ENCODE data around the gene MEG3.

MEG3 gene

GRCh38 chr14:100862793-100863192 lies 36.9 kb downstream of the MEG3 start:
- no peaks in the 10 kb centered on the region for H4K20me1 ChIP-seq
- no peaks in the 10 kb centered on the region for H3K27me3 ChIP-seq
- no peaks in the 10 kb centered on the region for H3K36me3 ChIP-seq
- H3K9me3 ChIP-seq (replicated peaks in 1 of 11): peaks cover 0 to 13% (median 8%) of the 10 kb centered on the region in 11 experiments; a peak in 8 of 22 replicates
- H3K9ac ChIP-seq: no peak overlapping the region
- no peak overlapping the region for H3K4me2 ChIP-seq
- peaks cover 0 to 17% (median 4%) of the 10 kb centered on the region in 10 experiments; a peak in 12 of 20 replicates for H3K4me1 ChIP-seq
- TF ChIP-seq Cebpa-rat (IDR thresholded peaks at IDR 0.05): no peak
- H3K4me3 ChIP-seq: no peak overlapping the region
- H3K27ac ChIP-seq: no peak overlapping the region

DNA sequence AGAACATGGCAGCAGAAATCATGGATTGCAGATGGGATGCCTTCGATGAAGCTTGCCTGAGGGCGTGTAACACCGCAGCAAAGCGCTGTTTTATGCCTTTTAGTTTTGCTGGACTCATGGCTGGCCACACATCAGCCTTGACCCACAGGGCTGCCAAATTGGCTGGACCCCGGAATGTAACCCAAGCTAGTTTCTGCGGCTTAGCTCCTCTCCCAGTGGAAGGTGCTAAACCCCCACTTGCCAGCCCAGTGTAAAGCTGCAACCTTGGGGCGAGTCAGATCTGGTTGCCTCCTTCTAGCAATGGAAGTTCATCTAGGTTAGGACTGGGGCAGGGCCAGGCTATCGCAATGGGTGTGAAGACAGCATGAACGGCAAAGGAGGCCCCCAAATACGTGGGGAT lies 38.3 kb downstream of the MEG3 start:
- no peaks in the 10 kb centered on the region for H3K36me3 ChIP-seq
- peaks cover 0 to 8% (median 0%) of the 10 kb centered on the region in 10 experiments; a peak in 1 of 20 replicates for H3K4me1 ChIP-seq
- H3K4me2 ChIP-seq: no peak overlapping the region
- H3K9ac ChIP-seq: no peak overlapping the region
- H3K27ac ChIP-seq: no peak overlapping the region
- H3K9me3 ChIP-seq (replicated peaks in 1 of 11): peaks cover 0 to 13% (median 8%) of the 10 kb centered on the region in 11 experiments; a peak in 8 of 22 replicates
- H3K4me3 ChIP-seq: no peak overlapping the region
- no peaks in the 10 kb centered on the region for H4K20me1 ChIP-seq
- H3K27me3 ChIP-seq: no peaks in the 10 kb centered on the region
- no peak for TF ChIP-seq Cebpa-rat (IDR thresholded peaks at IDR 0.05)

DNA sequence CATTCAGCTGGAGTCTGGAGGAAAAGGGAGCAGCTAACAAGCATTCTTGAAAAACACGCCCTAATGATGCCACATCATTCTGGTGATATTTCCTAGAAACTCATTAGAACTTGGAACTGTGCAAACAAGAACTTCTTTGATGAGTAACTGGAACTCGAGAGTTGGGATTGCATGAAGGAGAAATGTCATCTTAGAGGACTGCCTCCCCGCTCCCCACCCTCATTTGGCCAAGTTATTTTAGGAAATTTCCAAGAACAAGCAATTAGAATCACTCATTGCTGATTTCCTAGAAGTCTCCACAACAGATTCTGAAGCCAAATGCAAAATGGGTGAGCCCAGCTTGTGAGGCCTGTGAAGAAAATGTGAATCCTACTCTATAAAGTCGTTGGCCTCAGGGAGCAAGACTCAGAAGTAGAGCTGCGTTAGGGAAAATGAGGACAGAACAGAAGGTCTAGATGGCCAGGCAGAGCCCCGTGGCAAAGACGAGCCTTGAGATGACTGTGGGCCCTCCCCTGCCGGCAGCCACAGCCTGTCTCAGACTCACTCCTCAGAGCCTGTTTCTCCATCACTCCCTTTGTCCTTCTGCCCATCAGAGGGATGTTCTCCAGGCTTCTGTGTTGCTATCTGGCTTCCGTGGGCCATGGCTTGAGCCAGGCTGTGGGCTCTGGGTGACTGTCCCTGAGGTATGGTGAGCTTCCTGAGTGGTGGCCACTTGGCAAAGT lies 39.2 kb downstream of the MEG3 start:
- H3K4me2 ChIP-seq: no peak overlapping the region
- peaks cover 0 to 13% (median 8%) of the 10 kb centered on the region in 11 experiments; a peak in 8 of 22 replicates for H3K9me3 ChIP-seq (replicated peaks in 1 of 11)
- H4K20me1 ChIP-seq: no peaks in the 10 kb centered on the region
- no peak overlapping the region for H3K4me3 ChIP-seq
- H3K4me1 ChIP-seq: peaks cover 0 to 8% (median 0%) of the 10 kb centered on the region in 10 experiments; a peak in 1 of 20 replicates
- H3K27me3 ChIP-seq: no peaks in the 10 kb centered on the region
- no peak for TF ChIP-seq Cebpa-rat (IDR thresholded peaks at IDR 0.05)
- no peaks in the 10 kb centered on the region for H3K36me3 ChIP-seq
- no peak overlapping the region for H3K27ac ChIP-seq
- H3K9ac ChIP-seq: no peak overlapping the region

DNA sequence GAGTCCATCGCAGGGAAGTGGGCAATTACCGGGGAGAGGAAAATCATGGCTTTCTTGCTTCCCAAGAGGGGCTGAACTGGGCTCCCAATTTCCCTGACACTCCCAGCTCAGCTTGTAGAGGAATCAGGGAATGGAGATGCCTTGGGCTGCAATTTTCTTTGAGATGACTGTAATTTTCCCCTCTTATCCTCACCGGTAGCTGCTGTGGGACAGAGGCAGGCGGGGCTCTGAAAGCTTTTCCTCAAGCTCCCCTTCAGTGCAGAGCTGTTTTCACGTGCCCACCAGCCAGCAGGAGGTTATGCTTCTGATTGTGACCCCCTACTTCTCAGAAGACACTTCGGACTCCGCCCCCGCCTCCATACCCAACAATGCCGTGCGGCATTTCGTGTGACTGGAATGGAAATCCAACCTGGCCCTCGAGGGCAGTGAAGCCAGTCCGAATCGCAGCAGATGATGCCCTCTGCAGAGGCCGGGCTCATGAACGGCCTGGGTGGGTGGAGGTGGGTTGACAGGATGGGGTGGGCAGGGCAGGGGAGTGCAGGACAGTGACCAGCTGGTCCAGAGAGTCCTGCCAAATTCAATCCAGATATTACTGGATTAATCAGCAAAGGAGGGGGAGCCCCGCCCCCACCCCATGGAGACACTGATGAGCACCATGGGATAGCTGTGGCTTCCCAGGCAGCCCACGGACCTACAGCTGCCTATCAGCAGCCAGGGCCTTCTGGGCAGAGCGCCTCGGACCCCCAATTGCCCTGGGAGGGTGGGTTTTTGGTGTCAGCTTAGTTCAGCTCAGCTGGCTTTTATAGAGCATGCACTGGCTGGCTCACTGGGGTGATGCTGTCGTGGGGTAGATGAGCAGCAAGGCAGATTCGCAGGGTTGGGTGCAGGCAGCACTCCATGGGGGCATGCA lies 40.0 kb downstream of the MEG3 start:
- H3K9me3 ChIP-seq (replicated peaks in 1 of 11): peaks cover 0 to 13% (median 8%) of the 10 kb centered on the region in 11 experiments; a peak in 8 of 22 replicates
- H3K36me3 ChIP-seq: no peaks in the 10 kb centered on the region
- H3K9ac ChIP-seq: no peak overlapping the region
- TF ChIP-seq Cebpa-rat (IDR thresholded peaks at IDR 0.05): no peak
- no peaks in the 10 kb centered on the region for H3K27me3 ChIP-seq
- H3K27ac ChIP-seq: no peak overlapping the region
- H3K4me3 ChIP-seq: no peak overlapping the region
- H4K20me1 ChIP-seq: no peaks in the 10 kb centered on the region
- no peak overlapping the region for H3K4me2 ChIP-seq
- H3K4me1 ChIP-seq: 0 out of 20 replicates have a peak, but pooled peaks cover 0 to 5% (median 0%) of the 10 kb centered on the region in 10 experiments

DNA sequence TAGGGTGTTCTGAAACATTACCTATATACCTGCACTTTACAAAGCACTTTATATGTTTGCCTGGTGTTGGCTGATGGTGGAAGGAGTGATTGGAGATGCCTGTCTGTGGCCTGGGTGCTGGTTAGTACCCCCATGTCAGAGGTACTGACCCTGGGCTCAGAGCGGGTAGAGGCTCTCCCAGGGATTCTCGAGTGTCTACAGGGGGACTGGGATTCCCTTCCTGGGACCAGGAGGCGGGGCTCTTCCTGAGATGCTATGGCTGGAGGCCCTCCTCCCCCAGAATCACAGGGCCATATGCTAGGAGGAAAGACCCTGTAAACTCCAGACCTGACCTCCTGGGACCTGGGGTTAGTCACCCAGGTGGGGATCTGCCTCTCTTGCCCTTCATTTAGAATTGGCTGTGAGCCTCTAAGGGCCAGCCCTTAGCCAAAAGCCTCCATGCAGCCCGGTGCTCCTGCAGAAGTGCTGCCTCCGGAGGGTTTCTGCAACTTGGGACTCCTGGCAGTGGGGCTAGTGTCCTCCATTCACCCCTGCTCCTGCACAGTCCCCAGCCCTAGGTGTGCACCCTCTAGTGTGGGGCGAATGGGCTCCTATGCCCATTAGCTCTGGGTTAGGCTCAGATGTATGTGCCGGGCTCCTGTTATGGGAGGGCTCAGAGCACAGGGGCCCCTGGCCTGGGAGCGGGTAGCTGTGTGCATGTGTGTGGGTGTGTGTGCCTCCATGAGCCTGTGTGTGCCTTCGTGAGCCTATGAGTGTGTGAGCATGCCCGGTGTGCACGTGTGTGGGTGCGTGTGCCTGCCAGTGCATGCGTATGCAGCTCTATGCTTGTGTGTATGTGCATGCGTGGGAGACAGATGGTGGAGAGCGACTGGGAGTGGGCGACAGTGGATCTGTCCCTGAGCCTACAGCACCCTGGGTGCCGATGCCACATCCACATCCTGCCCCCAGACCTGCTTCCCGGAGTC lies 41.0 kb downstream of the MEG3 start:
- Histone ChIP-seq H3K4me1 (no peaks in the 10 kb centered on the region), H3K9me3 (replicated peaks in 1 of 11) (peaks cover 0 to 13% (median 8%) of the 10 kb centered on the region in 11 experiments; a peak in 8 of 22 replicates), H4K20me1 (no peaks in the 10 kb centered on the region), H3K9ac (no peak overlapping the region), H3K4me3 (no peak overlapping the region), H3K27me3 (no peaks in the 10 kb centered on the region), H3K27ac (no peak overlapping the region), H3K4me2 (no peak overlapping the region), H3K36me3 (no peaks in the 10 kb centered on the region)
- TF ChIP-seq Cebpa-rat (IDR thresholded peaks at IDR 0.05): no peak

DNA sequence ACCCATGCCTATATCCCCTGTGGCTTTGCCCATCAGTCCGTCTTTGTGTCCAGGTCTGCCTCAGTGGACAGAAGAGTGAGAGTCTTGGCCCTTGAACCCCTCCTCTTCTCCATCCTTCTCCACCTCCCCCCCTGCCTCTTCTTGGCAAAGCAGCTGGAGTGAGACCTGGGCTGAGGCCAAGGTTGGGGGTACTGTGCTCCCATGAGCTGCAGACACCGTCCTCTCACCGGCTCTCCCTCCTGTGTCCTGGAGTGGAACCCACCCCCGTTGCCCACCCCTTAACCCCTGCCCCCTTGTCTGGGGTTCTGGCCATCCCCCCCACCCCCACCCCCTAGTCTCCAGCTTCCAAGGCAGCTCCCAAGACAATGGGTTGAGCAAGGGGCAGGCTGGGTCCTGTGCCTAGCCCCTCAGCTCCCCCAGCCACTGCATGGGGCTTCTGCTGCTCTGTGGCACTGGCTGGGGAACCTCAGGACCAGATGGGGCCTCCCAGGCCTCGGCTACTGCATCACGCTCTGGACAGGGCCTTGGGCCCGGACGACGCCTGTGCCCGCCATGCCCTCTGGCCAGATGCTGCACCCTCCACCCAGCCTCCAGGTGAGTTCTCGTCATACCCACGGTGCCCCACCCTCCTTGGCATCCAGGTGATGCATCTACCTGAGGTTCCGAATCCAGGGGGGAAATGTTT lies 41.9 kb downstream of the MEG3 start:
- H3K27me3 ChIP-seq: no peaks in the 10 kb centered on the region
- no peaks in the 10 kb centered on the region for H4K20me1 ChIP-seq
- no peak overlapping the region for H3K27ac ChIP-seq
- no peak overlapping the region for H3K4me2 ChIP-seq
- no peaks in the 10 kb centered on the region for H3K36me3 ChIP-seq
- no peak overlapping the region for H3K4me3 ChIP-seq
- peaks cover 0 to 2% (median 0%) of the 10 kb centered on the region in 10 experiments; a peak in 1 of 20 replicates for H3K4me1 ChIP-seq
- no peak for TF ChIP-seq Cebpa-rat (IDR thresholded peaks at IDR 0.05)
- H3K9me3 ChIP-seq (replicated peaks in 1 of 11): peaks cover 0 to 6% (median 4%) of the 10 kb centered on the region in 11 experiments; a peak in 8 of 22 replicates
- no peak overlapping the region for H3K9ac ChIP-seq

- no peaks in the 10 kb centered on the region for H4K20me1 ChIP-seq
- H3K27ac ChIP-seq: no peak overlapping the region
- TF ChIP-seq Cebpa-rat (IDR thresholded peaks at IDR 0.05): no peak
- H3K4me1 ChIP-seq: peaks cover 0 to 4% (median 0%) of the 10 kb centered on the region in 10 experiments; a peak in 1 of 20 replicates
- no peaks in the 10 kb centered on the region for H3K9me3 ChIP-seq (replicated peaks in 1 of 11)
- H3K36me3 ChIP-seq: no peaks in the 10 kb centered on the region
- no peaks in the 10 kb centered on the region for H3K27me3 ChIP-seq
- no peak overlapping the region for H3K4me2 ChIP-seq
- H3K9ac ChIP-seq: no peak overlapping the region
- H3K4me3 ChIP-seq: no peak overlapping the region
These were observed 42.9 kb downstream of the MEG3 start for GRCh38 chr14:100868621-100869370.

Data from BLaER1 treated with 17β-estradiol and CSF1 and Interleukin-3, amounts not matched to agents 10 nM and 100 nM (cell line).